ENCODE measurements around the gene LY6G5B.

LY6G5B gene

GRCh38 chr6:31642798-31643570, 26.8 kb upstream of the LY6G5B start:
- no peak for DNase-seq

GRCh38 chr6:31643818-31644454, 25.8 kb upstream of the LY6G5B start:
- no peak for DNase-seq

- no peak for DNase-seq
Observed at GRCh38 chr6:31645325-31645724, 24.5 kb upstream of the LY6G5B start.

GRCh38 chr6:31651602-31652191, 18.1 kb upstream of the LY6G5B start:
- no peak for DNase-seq

GRCh38 chr6:31652925-31653724, 16.7 kb upstream of the LY6G5B start:
- no peak for DNase-seq

- no peak for DNase-seq
Observed at GRCh38 chr6:31654574-31655348, 15.0 kb upstream of the LY6G5B start.

- no peak for DNase-seq
Observed at GRCh38 chr6:31655349-31656237, 14.2 kb upstream of the LY6G5B start, which contains the start of gene APOM. APOM (plus strand) TSS chr6:31655894; CDS start chr6:31655967, 73 bp downstream.

- DNase-seq = peak; percentile 43
Observed at GRCh38 chr6:31657406-31658157, 12.2 kb upstream of the LY6G5B start.

- no peak for DNase-seq
Observed at GRCh38 chr6:31658158-31658688, 11.6 kb upstream of the LY6G5B start.

GRCh38 chr6:31658983-31659648, 10.7 kb upstream of the LY6G5B start:
- DNase-seq = no peak

- DNase-seq = peak; percentile 39
Observed at GRCh38 chr6:31659649-31660380, 10.0 kb upstream of the LY6G5B start.

GRCh38 chr6:31660381-31661261, 9.2 kb upstream of the LY6G5B start, which contains the start of gene C6orf47:
C6orf47 (minus strand) TSS chr6:31660778; CDS start chr6:31659947, 831 bp downstream.
- peak; percentile 78 for DNase-seq

- no peak for DNase-seq
Observed at GRCh38 chr6:31661262-31662123, 8.3 kb upstream of the LY6G5B start.

- no peak for DNase-seq
Observed at GRCh38 chr6:31662124-31662723, 7.6 kb upstream of the LY6G5B start.

- no peak for DNase-seq
Observed at GRCh38 chr6:31663126-31663960, 6.4 kb upstream of the LY6G5B start.
